Activated CD4-positive, alpha-beta T cell treated with anti-CD3 and anti-CD28 coated beads for 36 hours (primary cell): Measurements from ENCODE around the gene TUBG1. TPM values are rescaled to one million over a fixed set of nuclear protein-coding genes. Genes with fewer than 3 reads are reported as not detected.

Experiments used
- ATAC-seq: fragments of 200-7000 bp; cut with Tn5 transposase; one replicate; pipeline ENCODE4 v1.10.0; 2021; ENCODE audit warnings: mild to moderate bottlenecking, moderate library complexity
- CTCF ChIA-PET: fragments of 350-600 bp; sonication (Branson Sonifier 250); formaldehyde crosslinking; loops from one replicate; lab custom pipeline; 2021; ENCODE audit warnings: antibody characterized with exemption; lab: Charles Lee
- POLR2A ChIA-PET: fragments of 350-600 bp; sonication (Branson Sonifier 250); formaldehyde crosslinking; loops from one replicate; lab custom pipeline; 2021; ENCODE audit warnings: antibody characterized with exemption, inconsistent platforms; lab: Charles Lee
- DNase-seq: peaks from one replicate; pipeline ENCODE4 v3.0.0-alpha.2; 2020
- H3K27ac Mint-ChIP-seq: one replicate; pipeline ENCODE4 v1.8.0; 2021; ENCODE audit warnings: mixed read lengths
- H3K27me3 Mint-ChIP-seq: one replicate; pipeline ENCODE4 v1.8.0; 2021; ENCODE audit warnings: mixed read lengths
- H3K36me3 Mint-ChIP-seq: one replicate; pipeline ENCODE4 v1.8.0; 2021; ENCODE audit warnings: low read depth, mixed read lengths
- H3K4me1 Mint-ChIP-seq: one replicate; pipeline ENCODE4 v1.8.0; 2021; ENCODE audit warnings: mixed read lengths
- H3K4me3 Mint-ChIP-seq: one replicate; pipeline ENCODE4 v1.8.0; 2021; ENCODE audit warnings: mild to moderate bottlenecking, moderate library complexity, mixed read lengths
- H3K9me3 Mint-ChIP-seq: one replicate; pipeline ENCODE4 v1.8.0; 2021; ENCODE audit warnings: low read depth, mixed read lengths
- intact Hi-C, 2 experiments: fragments of 100-400 bp; cut with DNase I in 1 of 2; cut with micrococcal nuclease in 1 of 2; formaldehyde crosslinking; loops; one replicate each; pipeline versions ENCODE4 v1.14.2 to v1.15.1; 2022 to 2024; cut with DNase I, micrococcal nuclease
- total RNA-seq, 2 experiments: library from RNA; stranded (reverse); gene quantifications; one replicate each; pipeline ENCODE4 v1.2.3, GENCODE V29; 2021

TUBG1 gene
- total RNA-seq, 2 experiments from 2014 or later: 76.1 to 102 TPM

GRCh38 chr17:42578282-42578869 is 31.1 kb upstream of the TUBG1 start:
- peaks cover 27% of the 10 kb centered on the region for H3K4me1 Mint-ChIP-seq
- CTCF ChIA-PET: interaction anchor here (0.5 to 4.7 kb wide), 63 partner anchors 10 to 905 kb away, joined by 3 to 80 read pairs (median 4); partner anchors contain the start of genes BECN1, CAVIN1, DHX8 and DNAJC7
- H3K4me3 Mint-ChIP-seq: peak overlapping the region; percentile 88
- DNase-seq: peak; percentile 87
- peak overlapping the region; percentile 98 for H3K27ac Mint-ChIP-seq
- H3K9me3 Mint-ChIP-seq: no peaks in the 10 kb centered on the region
- H3K36me3 Mint-ChIP-seq: peaks cover 57% of the 10 kb centered on the region
- ATAC-seq: peak; percentile 63
- POLR2A ChIA-PET: interaction anchor here (0.6 to 2.5 kb wide), 12 partner anchors 10 to 605 kb away, joined by 3 to 10 read pairs (median 4); partner anchors contain the start of genes BECN1, MLX, RETREG3 and RPL27
- H3K27me3 Mint-ChIP-seq: no peaks in the 10 kb centered on the region
- intact Hi-C loops: loop anchor here (1.0 to 5.0 kb wide), 8 partner anchors 100 to 351 kb away; partner anchors contain the start of genes BECN1 (in 2 of the 2), EZH1 (in 2 of the 2) and VPS25 (in 1 of the 2)

- DNase-seq (no peak), ATAC-seq (no peak)
- Mint-ChIP-seq H3K4me1 (peaks cover 26% of the 10 kb centered on the region), H3K9me3 (no peaks in the 10 kb centered on the region), H3K4me3 (peak overlapping the region; percentile 6), H3K36me3 (peaks cover 48% of the 10 kb centered on the region), H3K27ac (peak overlapping the region; percentile 53), H3K27me3 (no peaks in the 10 kb centered on the region)
- POLR2A ChIA-PET: no interaction called here
- intact Hi-C loops: loop anchor here in 1 of 2 experiments (2.0 to 5.0 kb wide), 2 partner anchors 99 to 242 kb away; partner anchors contain the start of gene BECN1
- CTCF ChIA-PET: interaction anchor here (0.5 to 4.7 kb wide), 11 partner anchors 17 to 613 kb away, joined by 3 to 80 read pairs (median 3); partner anchors contain the start of genes CNP, RETREG3 and TUBG1
Measured at GRCh38 chr17:42579794-42580551, 29.5 kb upstream of the TUBG1 start.

- DNase-seq (no peak), ATAC-seq (no peak)
- Mint-ChIP-seq H3K4me1 (peaks cover 13% of the 10 kb centered on the region), H3K36me3 (peaks cover 42% of the 10 kb centered on the region), H3K27me3 (no peaks in the 10 kb centered on the region), H3K4me3 (no peak overlapping the region), H3K27ac (no peak overlapping the region), H3K9me3 (no peaks in the 10 kb centered on the region)
- ChIA-PET CTCF (no interaction called here), POLR2A (no interaction called here)
- intact Hi-C loops: no loop called here
Measured at GRCh38 chr17:42581744-42582270, 27.7 kb upstream of the TUBG1 start.

GRCh38 chr17:42584880-42585279 is 24.6 kb upstream of the TUBG1 start:
- H3K4me1 Mint-ChIP-seq: peaks cover 2% of the 10 kb centered on the region
- intact Hi-C loops: no loop called here
- ATAC-seq (no peak), DNase-seq (no peak)
- H3K36me3 Mint-ChIP-seq: peaks cover 44% of the 10 kb centered on the region
- H3K4me3 Mint-ChIP-seq: no peak overlapping the region
- no peaks in the 10 kb centered on the region for H3K9me3 Mint-ChIP-seq
- POLR2A ChIA-PET: no interaction called here
- no peak overlapping the region for H3K27ac Mint-ChIP-seq
- CTCF ChIA-PET: interaction anchor here (1.0 kb wide), 1 partner anchor 162 kb away, joined by 3 read pairs; no protein-coding TSS in a partner anchor
- no peaks in the 10 kb centered on the region for H3K27me3 Mint-ChIP-seq

GRCh38 chr17:42585353-42585752 is 24.1 kb upstream of the TUBG1 start:
- peaks cover 2% of the 10 kb centered on the region for H3K4me1 Mint-ChIP-seq
- peaks cover 46% of the 10 kb centered on the region for H3K36me3 Mint-ChIP-seq
- DNase-seq: no peak
- no peaks in the 10 kb centered on the region for H3K27me3 Mint-ChIP-seq
- no peak for ATAC-seq
- H3K9me3 Mint-ChIP-seq: no peaks in the 10 kb centered on the region
- POLR2A ChIA-PET: no interaction called here
- no peak overlapping the region for H3K27ac Mint-ChIP-seq
- H3K4me3 Mint-ChIP-seq: no peak overlapping the region
- CTCF ChIA-PET: interaction anchor here (1.0 kb wide), 1 partner anchor 162 kb away, joined by 3 read pairs; no protein-coding TSS in a partner anchor
- intact Hi-C loops: no loop called here

- DNase-seq: no peak
- Mint-ChIP-seq H3K4me3 (no peak overlapping the region), H3K9me3 (no peaks in the 10 kb centered on the region), H3K36me3 (peaks cover 45% of the 10 kb centered on the region), H3K27me3 (no peaks in the 10 kb centered on the region), H3K27ac (peak overlapping the region; percentile 34), H3K4me1 (peaks cover 2% of the 10 kb centered on the region)
- ATAC-seq: no peak
- POLR2A ChIA-PET: interaction anchor here (0.6 kb wide), 1 partner anchor 115 kb away, joined by 5 read pairs; no protein-coding TSS in a partner anchor
- intact Hi-C loops: no loop called here
- CTCF ChIA-PET: interaction anchor here (0.5 to 5.0 kb wide), 4 partner anchors 9 to 402 kb away, joined by 3 to 35 read pairs (median 5); partner anchors contain the start of gene PSMC3IP
Measured at GRCh38 chr17:42586514-42587230, 22.8 kb upstream of the TUBG1 start.

- DNase-seq: no peak
- ATAC-seq: no peak
- intact Hi-C loops: no loop called here
- Mint-ChIP-seq H3K27me3 (no peaks in the 10 kb centered on the region), H3K9me3 (no peaks in the 10 kb centered on the region), H3K4me3 (no peak overlapping the region), H3K4me1 (peaks cover 2% of the 10 kb centered on the region), H3K36me3 (peaks cover 30% of the 10 kb centered on the region), H3K27ac (peak overlapping the region; percentile 9)
- CTCF ChIA-PET: interaction anchor here (0.6 to 5.0 kb wide), 6 partner anchors 12 to 1108 kb away, joined by 3 to 35 read pairs (median 3); partner anchors contain the start of gene PSMC3IP
- POLR2A ChIA-PET: no interaction called here
Measured at GRCh38 chr17:42590886-42591285, 18.6 kb upstream of the TUBG1 start.

GRCh38 chr17:42591411-42591810 is 18.1 kb upstream of the TUBG1 start:
- no peak for ATAC-seq
- ChIA-PET CTCF (interaction anchor here (0.6 to 2.2 kb wide), 3 partner anchors 13 to 418 kb away, joined by 3 to 8 read pairs (median 3); no protein-coding TSS in a partner anchor), POLR2A (interaction anchor here (0.6 kb wide), 1 partner anchor 13 kb away, joined by 10 read pairs; no protein-coding TSS in a partner anchor)
- intact Hi-C loops: no loop called here
- H3K27me3 Mint-ChIP-seq: no peaks in the 10 kb centered on the region
- no peaks in the 10 kb centered on the region for H3K9me3 Mint-ChIP-seq
- H3K27ac Mint-ChIP-seq: peak overlapping the region; percentile 7
- no peak for DNase-seq
- H3K36me3 Mint-ChIP-seq: peaks cover 31% of the 10 kb centered on the region
- peaks cover 2% of the 10 kb centered on the region for H3K4me1 Mint-ChIP-seq
- no peak overlapping the region for H3K4me3 Mint-ChIP-seq

GRCh38 chr17:42596386-42596785 is 13.1 kb upstream of the TUBG1 start:
- H3K4me3 Mint-ChIP-seq: no peak overlapping the region
- intact Hi-C loops: no loop called here
- CTCF ChIA-PET: no interaction called here
- peaks cover 11% of the 10 kb centered on the region for H3K4me1 Mint-ChIP-seq
- ATAC-seq (no peak), DNase-seq (no peak)
- H3K36me3 Mint-ChIP-seq: peaks cover 8% of the 10 kb centered on the region
- no peaks in the 10 kb centered on the region for H3K27me3 Mint-ChIP-seq
- peak overlapping the region; percentile 13 for H3K27ac Mint-ChIP-seq
- H3K9me3 Mint-ChIP-seq: no peaks in the 10 kb centered on the region
- POLR2A ChIA-PET: no interaction called here

GRCh38 chr17:42598905-42599304 is 10.6 kb upstream of the TUBG1 start:
- intact Hi-C loops: no loop called here
- no peak overlapping the region for H3K27ac Mint-ChIP-seq
- H3K9me3 Mint-ChIP-seq: no peaks in the 10 kb centered on the region
- H3K36me3 Mint-ChIP-seq: peaks cover 9% of the 10 kb centered on the region
- no peaks in the 10 kb centered on the region for H3K27me3 Mint-ChIP-seq
- ATAC-seq (no peak), DNase-seq (no peak)
- H3K4me1 Mint-ChIP-seq: peaks cover 19% of the 10 kb centered on the region
- H3K4me3 Mint-ChIP-seq: no peak overlapping the region
- CTCF ChIA-PET: interaction anchor here (0.8 to 2.0 kb wide), 4 partner anchors 10 to 162 kb away, joined by 3 to 11 read pairs (median 5); partner anchors contain the start of genes PSMC3IP and RAMP2
- POLR2A ChIA-PET: no interaction called here
